Measurements from ENCODE around the gene NOX5.

NOX5 gene

GRCh38 chr15:69081310-69082004 is 67.0 kb downstream of the NOX5 start:
- DNase-seq (ENCODE audit: low spot score), result no peak

GRCh38 chr15:69082021-69082502 is 67.6 kb downstream of the NOX5 start:
- no peak for DNase-seq (ENCODE audit: low spot score)

DNA sequence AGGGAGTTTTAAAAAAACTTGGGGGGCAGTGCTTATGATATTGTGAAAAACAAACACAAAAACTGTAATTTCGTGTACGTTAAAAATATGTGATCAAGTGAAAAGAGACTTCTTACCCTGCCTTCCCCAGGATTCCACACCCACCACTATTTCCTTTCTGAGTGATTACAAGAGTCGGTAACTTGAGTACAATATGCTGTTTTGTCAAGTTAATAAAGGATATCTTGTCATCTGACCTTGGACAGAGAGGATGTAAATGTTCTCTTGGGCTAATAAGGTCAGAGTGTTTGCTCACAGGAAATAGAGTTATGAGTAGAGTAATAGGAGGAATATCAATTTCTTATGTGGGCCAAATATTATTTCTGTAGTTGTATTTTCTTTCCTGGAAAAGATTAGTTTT is 68.1 kb downstream of the NOX5 start:
- DNase-seq (ENCODE audit: low spot score), result no peak

- no peak for DNase-seq (ENCODE audit: low spot score)
Measured at GRCh38 chr15:69084404-69085030, 70.0 kb downstream of the NOX5 start.

- DNase-seq (ENCODE audit: low spot score), result no peak
Measured at GRCh38 chr15:69085325-69086081, 71.0 kb downstream of the NOX5 start.

- no peak for DNase-seq (ENCODE audit: low spot score)
Measured at GRCh38 chr15:69086427-69087204, 72.1 kb downstream of the NOX5 start.

DNA sequence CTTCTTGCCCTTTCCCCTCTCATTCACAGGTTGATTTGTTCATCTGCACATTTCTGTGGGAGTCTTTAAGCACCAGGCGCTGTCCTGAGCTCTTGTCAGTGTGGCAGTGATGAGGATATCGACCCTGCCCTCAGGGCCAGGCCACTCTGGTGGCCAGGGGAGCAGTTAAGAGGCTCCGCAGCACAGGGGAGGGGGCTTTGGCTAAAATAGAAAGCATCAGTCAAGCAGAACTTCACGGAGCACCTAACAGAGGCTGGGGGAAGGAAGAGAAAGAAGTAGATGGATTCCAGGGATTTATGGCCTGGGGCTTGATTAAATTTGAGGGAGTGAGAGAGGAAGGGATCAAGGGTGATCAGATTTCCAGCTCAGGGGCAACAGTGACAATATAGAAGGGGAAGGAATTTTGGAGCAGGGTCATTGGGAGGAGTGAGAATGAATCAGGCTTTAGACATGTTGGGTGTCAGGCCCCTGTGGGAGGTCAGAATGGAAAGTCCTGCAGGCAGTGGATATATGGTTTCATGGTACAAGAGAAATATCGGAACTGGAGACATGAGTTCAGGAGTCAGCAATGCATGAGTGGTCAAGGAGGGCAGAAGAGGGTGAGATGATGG is 73.0 kb downstream of the NOX5 start:
- no peak for DNase-seq (ENCODE audit: low spot score)

DNA sequence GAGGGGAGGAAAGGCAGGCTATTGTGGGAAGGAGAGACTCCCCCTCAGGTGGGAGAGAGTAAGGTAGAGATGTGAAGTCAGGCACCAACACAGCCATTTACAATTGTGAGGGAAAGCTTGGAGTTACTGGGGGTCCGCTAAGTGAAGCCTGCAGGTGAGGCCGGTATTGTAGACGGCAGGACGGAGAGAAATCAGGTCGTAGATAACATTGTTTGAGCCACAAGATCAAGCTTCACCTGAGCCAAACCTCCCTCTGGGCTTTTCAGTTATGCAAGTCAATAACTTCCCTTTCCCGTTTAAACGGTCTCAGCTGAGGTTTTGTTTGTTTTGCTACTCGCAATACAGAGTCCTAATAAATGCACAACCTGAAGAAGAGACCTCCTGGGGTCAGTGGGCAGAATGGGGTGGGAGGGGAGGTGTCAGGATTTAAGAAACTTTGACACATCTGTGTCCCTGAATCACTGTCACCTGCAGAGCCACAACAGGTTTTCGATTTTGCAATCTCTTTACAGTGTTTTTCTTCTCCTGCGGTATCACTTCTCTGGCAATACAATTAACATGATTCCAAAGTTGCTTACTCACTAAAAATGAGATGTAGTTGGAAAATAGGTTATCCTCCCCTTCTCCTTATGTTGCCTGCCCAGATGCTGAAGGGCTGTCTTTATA is 73.9 kb downstream of the NOX5 start:
- no peak for DNase-seq (ENCODE audit: low spot score)

DNA sequence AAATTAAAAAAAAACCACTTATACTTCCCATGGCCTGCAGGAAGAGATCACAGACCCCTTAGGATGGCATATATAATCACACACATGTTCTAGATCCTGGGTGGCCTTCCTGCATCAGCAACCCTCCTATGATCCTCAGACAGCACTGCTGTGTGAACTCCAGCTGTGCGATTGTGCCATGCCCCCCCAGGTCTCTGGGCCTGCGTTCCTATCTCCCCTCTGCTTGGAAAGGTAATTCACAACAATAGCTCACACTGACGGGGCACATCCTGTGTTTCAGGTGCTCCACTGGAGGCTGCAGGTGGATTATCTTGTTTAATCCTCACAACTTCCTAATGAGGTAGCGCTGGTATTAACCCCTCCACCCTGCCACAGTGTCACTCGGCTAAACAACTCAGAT is 74.8 kb downstream of the NOX5 start:
- DNase-seq (ENCODE audit: low spot score), result no peak

DNA sequence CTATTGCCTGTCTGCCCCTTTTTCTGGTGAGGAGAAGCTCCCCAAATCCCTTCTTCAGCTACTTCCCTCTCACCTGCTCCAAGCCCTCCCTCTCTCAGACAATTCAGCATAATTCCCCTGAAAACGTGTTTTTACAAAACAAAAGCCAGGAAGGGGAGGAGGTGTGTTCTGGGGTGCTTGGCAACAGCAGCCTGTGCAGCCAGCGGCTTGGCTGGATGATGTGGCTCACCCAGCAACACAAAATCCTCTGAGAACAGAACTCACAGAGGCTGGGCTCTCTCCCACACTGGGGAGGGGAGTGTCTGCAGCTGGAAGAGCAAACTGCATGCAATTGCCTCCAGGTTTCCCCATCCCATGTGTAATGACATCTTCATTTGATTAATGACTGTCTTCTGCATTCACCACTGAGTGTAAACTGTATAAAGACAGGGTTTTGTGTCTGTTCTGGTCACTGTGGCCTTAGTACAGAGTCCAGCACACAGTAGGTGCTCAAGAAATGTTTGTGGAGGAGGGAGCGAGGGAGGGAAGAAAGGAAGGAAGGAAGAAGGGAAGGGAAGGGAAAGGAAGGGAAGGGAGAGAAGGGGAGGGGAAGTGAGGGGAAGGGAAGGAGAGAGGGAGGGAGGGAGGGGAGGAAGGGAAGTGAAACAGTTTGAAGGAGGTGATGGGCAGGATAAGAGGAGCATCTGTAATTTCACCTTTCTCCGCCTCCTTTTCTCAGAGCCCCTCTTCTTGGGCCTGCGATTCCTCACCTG is 75.9 kb downstream of the NOX5 start:
- DNase-seq (ENCODE audit: low spot score), result no peak

- no peak for DNase-seq (ENCODE audit: low spot score)
Measured at GRCh38 chr15:69091654-69092053, 77.2 kb downstream of the NOX5 start.

DNA sequence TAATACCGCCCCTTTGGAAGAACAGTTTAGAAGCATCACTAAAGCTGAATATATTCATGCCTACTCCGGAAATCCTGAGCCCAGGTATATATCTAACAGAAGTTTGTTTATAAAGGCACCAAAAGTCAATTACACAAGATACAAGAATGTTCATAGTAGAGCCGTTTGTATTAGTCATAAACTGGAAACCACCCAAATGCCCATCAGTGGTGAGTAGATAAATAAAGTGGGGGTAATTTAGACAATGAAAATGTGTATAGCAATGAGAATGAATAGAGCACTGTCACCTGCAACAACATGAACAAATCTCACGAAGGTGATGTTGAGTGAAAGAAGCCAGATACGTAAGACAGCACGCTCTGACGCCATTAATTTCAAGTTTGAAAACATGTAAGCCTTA is 77.7 kb downstream of the NOX5 start:
- peak; percentile 54 for DNase-seq (ENCODE audit: low spot score)

DNA sequence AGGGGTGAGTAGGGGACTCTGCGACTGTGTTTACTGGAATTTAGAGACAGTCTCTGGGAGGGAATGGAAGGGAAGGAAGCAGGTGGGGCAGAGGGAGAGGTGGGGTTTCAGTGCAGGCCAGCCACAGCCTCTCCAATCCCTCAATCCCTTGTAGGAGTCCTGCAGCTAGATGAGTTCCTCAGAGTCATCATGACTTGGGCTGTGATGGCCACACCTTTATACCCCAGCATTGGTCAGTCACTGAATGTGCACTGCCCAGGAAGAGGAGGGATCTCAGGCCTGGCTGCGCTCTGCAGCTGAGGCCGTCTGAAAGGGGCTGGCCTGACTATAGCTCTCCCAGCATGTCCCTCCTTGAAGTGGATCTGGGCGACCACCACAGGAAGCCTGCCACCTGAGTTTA is 78.6 kb downstream of the NOX5 start:
- peak; percentile 43 for DNase-seq (ENCODE audit: low spot score)

DNA sequence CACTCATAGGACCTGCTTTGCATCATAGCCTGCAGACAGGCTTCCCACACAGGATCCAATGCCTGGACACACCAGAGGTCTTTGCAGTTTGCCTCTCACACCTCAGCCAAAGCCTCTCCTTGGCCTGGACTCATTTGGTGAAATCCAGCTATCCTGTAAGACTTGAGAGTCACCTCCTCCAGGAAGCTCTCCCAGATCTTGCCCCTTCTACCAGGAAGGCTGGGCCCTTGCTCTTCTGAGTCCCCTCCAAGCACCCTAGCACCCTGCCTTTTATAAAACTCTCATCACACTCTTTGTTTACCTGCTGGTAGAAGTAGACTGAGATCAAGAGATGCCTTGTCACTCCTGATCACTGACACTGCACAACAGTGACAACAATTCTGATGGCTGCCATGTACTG is 79.1 kb downstream of the NOX5 start:
- no peak for DNase-seq (ENCODE audit: low spot score)

DNA sequence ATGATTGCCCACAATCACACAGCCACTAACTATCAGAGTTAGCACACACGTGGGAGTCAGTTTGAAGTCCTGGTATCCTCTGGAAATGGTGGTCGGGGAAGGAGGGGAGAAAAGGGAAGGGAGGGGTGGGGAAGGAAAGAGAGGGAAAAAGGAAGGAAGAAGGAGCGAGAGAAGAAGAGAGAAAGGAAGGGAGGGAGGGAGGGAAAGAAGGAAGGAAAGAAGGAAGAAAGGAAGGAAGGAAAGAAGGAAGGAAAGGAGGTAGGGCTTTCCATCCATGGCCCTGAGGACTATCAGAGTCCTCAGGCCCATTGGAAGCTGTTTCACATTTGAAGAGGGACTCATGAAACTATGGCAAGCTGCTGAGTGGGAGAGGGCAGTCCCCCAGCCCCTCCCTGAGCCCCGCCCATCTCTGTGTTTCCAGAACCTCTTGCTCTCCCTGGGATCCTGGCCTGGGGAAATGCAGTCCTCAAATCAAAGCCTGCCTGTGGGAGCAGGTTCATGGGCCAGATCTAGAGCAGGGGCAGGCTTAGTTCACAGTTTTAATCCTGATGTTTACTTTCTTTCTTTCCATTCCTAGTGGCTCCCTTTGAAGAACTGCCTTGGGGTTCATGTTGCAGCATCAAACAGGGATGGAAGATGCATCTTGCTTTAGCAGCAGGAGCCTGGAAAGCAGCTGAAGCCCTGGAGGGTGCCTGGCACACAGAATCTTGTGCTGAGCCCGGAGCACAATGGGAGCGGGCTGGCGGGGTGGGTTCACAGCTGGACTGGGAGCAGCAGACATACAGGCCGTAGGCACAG is 79.8 kb downstream of the NOX5 start:
- no peak for DNase-seq (ENCODE audit: low spot score)

DNA sequence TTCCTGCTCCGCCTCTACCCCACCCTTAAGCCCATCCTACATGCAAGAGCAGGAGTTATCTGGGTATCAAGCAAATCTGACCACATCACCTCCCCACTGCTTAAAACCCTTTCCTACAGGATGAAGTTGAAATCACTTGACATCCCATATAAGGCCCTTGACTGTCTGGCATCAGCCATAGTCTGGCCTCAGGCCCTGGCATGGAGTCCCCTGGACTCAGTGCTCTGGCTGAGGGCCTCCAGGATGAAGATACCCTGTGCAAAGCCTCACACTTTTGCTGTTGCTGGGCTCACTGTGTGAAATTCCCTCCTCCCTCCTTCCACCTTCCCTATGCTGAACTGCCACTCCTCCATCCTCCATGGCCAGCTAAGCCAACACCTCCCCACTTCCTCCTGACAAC is 80.8 kb downstream of the NOX5 start:
- DNase-seq (ENCODE audit: low spot score), result no peak

DNA sequence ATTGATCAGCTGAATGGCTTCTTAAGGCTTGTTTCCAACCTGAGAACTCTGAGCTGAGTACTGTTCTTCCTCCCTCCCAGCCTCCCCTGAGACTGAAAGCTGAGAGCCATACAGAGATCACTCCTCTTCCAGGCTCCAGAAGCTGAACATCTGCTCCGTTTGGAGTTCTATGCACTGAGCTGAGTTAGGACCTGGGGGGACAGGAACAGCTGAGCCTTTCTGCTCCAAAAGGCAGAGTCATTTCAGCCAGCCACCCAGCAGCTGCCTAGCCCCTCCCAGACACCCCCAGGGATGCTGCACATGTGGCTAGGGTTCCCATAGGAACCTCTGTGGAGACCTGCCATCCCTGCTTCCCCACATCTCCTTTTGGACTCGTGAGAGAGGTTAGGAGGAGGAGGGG is 81.7 kb downstream of the NOX5 start:
- DNase-seq (ENCODE audit: low spot score), result no peak

DNA sequence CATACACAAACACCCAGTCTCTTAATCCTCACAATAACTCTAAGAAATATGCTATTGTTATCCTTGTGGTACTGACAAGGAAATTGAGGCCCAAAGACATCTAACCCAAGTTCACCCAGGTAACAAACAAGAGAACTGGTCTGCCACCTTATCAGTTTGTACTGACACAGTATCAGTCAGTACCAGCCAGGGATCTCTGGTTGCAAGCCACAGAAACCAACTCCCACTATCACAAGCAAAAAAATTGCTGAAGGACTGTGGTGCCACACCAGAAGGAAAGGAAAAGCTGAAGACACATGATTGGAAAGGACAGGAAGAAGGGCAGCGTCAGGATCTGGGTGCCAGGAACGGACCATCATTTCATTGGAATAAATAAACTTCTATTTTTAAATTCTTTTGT is 82.1 kb downstream of the NOX5 start:
- DNase-seq (ENCODE audit: low spot score), result no peak

- no peak for DNase-seq (ENCODE audit: low spot score)
Measured at GRCh38 chr15:69098771-69099170, 84.3 kb downstream of the NOX5 start.

DNA sequence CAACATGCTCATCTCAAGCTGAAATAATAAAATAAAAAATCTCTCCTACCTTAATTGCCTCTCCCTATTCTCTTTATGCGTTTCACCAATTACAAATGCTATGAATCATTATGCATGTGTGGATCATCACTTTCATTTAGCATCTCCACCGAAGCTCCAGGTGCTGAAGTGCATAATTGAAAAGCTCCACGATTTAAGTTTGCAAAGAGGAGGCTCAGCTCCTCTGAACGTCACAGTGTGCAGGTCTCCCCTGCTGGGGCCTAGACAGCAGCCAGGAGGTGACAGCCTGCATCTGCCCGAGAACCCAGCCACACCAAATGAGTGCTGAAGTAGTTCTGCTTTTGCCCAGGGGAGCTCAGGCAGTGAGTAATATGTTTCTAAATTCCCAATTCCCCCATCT is 85.4 kb downstream of the NOX5 start:
- no peak for DNase-seq (ENCODE audit: low spot score)
